Adrenal gland (tissue), 12 donors: ENCODE results near the gene PIAS1. TPM values are rescaled to one million over a fixed set of nuclear protein-coding genes. Genes with fewer than 3 reads are reported as not detected.
"Not testable (repeated sequence)": the region's sequence is repeated elsewhere in the genome, so short reads cannot be mapped to it uniquely, and the experiment has no call there.

Source experiments
- DNase-seq, 7 donors: peaks; one replicate each; pipeline ENCODE4 v3.0.0-alpha.2; 2019 to 2020
- H3K27ac ChIP-seq, 5 donors: fragments of 200-600 bp; sonication (generic) in 4 of 5; 1 replicate in 3 of 5; 2 replicates in 2 of 5; pipeline versions ENCODE4 v1.5.1 to v1.8.0; 2016 to 2020; ENCODE audit warnings: mild to moderate bottlenecking in 1 of 5
- H3K27me3 ChIP-seq: fragments of 200-600 bp; 2 replicates; pipeline ENCODE4 v1.8.0; 2021
- H3K36me3 ChIP-seq, 2 donors: fragments of 200-600 bp; replicated peaks in 1 of 2; 1 replicate in 1 of 2; 2 replicates in 1 of 2; pipeline versions ENCODE4 v1.5.1 to v1.8.0; 2018 to 2022
- H3K4me1 ChIP-seq, 2 donors: fragments of 200-600 bp; replicated peaks in 1 of 2; 1 replicate in 1 of 2; 2 replicates in 1 of 2; pipeline versions ENCODE4 v1.5.1 to v1.8.0; 2018 to 2021
- H3K4me3 ChIP-seq, 4 donors: fragments of 200-600 bp; sonication (generic) in 3 of 4; one replicate each; pipeline ENCODE4 v1.5.1; 2016 to 2018
- H3K9me3 ChIP-seq, 3 donors: fragments of 200-600 bp; sonication (generic) in 1 of 3; replicated peaks in 1 of 3; 1 replicate in 2 of 3; 2 replicates in 1 of 3; pipeline versions ENCODE4 v1.5.1 to v1.8.0; 2016 to 2021
- CTCF ChIP-seq, 6 experiments: fragments of 450-650 bp in 4 of 6; fragments of 200-600 bp in 2 of 6; sonication (generic) in 1 of 6; IDR thresholded peaks; 1 replicate in 5 of 6; 2 replicates in 1 of 6; pipeline versions ENCODE4 v1.5.1 to v1.8.0; 2016 to 2021; ENCODE audit warnings: antibody characterized with exemption in 6 of 6, mild to moderate bottlenecking in 2 of 6, moderate library complexity in 1 of 6
- POLR2A ChIP-seq, 2 donors: fragments of 450-650 bp; IDR thresholded peaks; one replicate each; pipeline ENCODE4 v1.6.1; 2017; ENCODE audit warnings: antibody characterized with exemption in 2 of 2, mild to moderate bottlenecking in 2 of 2, moderate library complexity in 1 of 2
- WGBS, 4 donors: extraction: QIAGEN DNeasy Blood & Tissue Kit in 2 of 4; methylation state at CpG; one replicate each; pipeline versions ENCODE4 v1.1.5 to v1.1.7; 2013 to 2017; 5-methylcytosine and 5-hydroxymethylcytosine counted together
- intact Hi-C, 2 donors: fragments of 100-400 bp; cut with DNase I; formaldehyde crosslinking; loops; one replicate each; pipeline versions ENCODE4 v1.14.1 to v1.15.0; 2022 to 2023
- polyA plus RNA-seq, 3 donors: library from polyadenylated mRNA; stranded (reverse); fragments of 200-250 nt in 2 of 3; fragments of 350-450 nt in 1 of 3; fragmentation: Illumina TruSeq in 1 of 3; extraction: RNeasy Lipid Tissue Mini Kit (QIAGEN cat#74804) in 1 of 3; gene quantifications; one replicate each; pipeline ENCODE4 v1.2.3, GENCODE V29; 2013 to 2014
- total RNA-seq, 9 donors: library from RNA; depleted of rRNA in 4 of 9; stranded (reverse); fragments of >200 nt in 4 of 9; fragments of 120-200 nt in 1 of 9; fragmentation: NEBNext Ultra II Directional in 1 of 9; extraction: Animal tissue kit (Norgen Biotek cat#: 25700) in 1 of 9; gene quantifications; one replicate each; pipeline versions ENCODE4 v1.1.0 to v1.2.4, GENCODE V29; 2013 to 2023
- donor health status: healthy with polysubstance abuse.
- donor health status: Bipolar disorder and iron deficiency.
- donor health status: DM: yes; HTN: yes; CAD: no.
- donor health status: DM: no; HTN: no; CAD: no.
- donor health status: DM: no; HTN: no; CAD: no.
- donor health status: DM: yes; HTN: yes; CAD: no.

PIAS1 gene
- total and polyA plus RNA-seq, 12 donors = 12.7 to 60.0 (median 38.8) TPM

DNA sequence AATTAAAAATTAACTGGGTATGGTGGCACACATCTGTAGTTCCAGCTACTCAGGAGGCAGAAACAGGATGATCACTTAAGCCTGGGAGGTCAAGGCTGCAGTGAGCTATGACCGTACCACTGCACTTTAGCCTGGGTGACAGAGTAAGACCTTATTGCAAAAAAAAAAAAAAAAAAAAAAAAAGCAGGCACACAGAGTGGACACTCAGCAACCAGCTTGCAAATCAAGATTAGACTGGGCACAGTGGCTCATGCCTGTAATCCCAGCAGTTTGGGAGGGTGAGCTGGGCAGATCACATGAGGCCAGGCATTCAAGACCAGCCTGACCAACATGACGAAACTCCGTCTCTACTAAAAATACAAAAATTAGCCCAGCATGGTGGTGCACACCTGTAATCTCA is 170.0 kb downstream of the PIAS1 start:
- H3K4me3 ChIP-seq = no peak overlapping the region
- intact Hi-C loops = no loop called here
- peak in 6 of 7 donors; percentile 34 to 72 (median 59) for DNase-seq
- TF ChIP-seq POLR2A (IDR thresholded peaks at IDR 0.05) (no peak), CTCF (IDR thresholded peaks at IDR 0.05) (no peak)
- H3K36me3 ChIP-seq = no peaks in the 10 kb centered on the region
- no peaks in the 10 kb centered on the region for H3K27me3 ChIP-seq
- H3K4me1 ChIP-seq = peaks cover 8 to 23% of the 10 kb centered on the region in 2 donors
- no peak overlapping the region for H3K27ac ChIP-seq
- no peaks in the 10 kb centered on the region for H3K9me3 ChIP-seq
- 34 to 64% (median 46%) methylated on average over 3 of the region's 3 CpGs for WGBS, 4 donors

DNA sequence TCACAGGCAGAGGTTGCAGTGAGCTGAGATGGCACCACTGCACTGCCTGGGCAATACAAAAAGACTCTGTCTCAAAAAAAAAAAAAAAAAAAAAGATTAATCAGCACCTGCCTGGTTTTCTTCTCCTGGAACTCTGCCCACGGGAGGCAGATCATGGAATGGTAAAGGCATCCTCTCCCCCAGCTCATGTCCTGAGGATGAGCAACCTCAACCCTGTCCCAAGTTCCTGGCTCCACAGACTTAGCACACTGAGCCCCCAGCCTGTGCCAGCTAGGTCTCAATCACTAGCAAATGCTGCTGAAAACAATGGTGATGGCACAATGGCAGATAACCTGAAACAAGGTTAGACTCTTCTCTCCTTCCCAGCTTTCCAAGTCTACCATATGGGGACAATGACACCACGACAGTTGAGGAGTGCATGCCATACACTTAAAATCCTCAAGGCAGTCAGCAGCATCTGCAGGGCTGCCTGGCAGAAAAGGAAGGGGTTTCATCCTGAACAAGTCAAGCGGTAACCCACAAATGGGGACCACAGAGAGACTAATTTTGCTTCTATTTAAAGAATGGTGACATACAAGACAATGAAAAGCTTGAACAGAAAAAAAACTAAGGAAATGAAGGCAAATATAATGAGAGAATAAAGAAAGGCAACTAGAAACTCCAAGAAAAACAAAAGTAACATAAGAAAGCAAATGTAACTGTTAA is 170.6 kb downstream of the PIAS1 start:
- intact Hi-C loops = no loop called here
- no peak overlapping the region for H3K27ac ChIP-seq
- H3K27me3 ChIP-seq = no peaks in the 10 kb centered on the region
- no peaks in the 10 kb centered on the region for H3K9me3 ChIP-seq
- WGBS, 4 donors = 74 to 85% (median 83%) methylated on average over 3 of the region's 3 CpGs
- TF ChIP-seq CTCF (IDR thresholded peaks at IDR 0.05) (no peak), POLR2A (IDR thresholded peaks at IDR 0.05) (no peak)
- no peaks in the 10 kb centered on the region for H3K36me3 ChIP-seq
- DNase-seq = peak in 1 of 7 donors; percentile 51
- no peak overlapping the region for H3K4me3 ChIP-seq
- peaks cover 8 to 23% of the 10 kb centered on the region in 2 donors for H3K4me1 ChIP-seq

GRCh38 chr15:68225442-68225841 is 171.3 kb downstream of the PIAS1 start:
- WGBS, 4 donors = 94 to 96% (median 95%) methylated on average over 4 of the region's 4 CpGs
- H3K4me3 ChIP-seq, H3K36me3 ChIP-seq, H3K27ac ChIP-seq, intact Hi-C loops, H3K27me3 ChIP-seq, H3K9me3 ChIP-seq, DNase-seq: not testable (repeated sequence)
- peaks cover 8 to 27% of the 10 kb centered on the region in 2 donors for H3K4me1 ChIP-seq

DNA sequence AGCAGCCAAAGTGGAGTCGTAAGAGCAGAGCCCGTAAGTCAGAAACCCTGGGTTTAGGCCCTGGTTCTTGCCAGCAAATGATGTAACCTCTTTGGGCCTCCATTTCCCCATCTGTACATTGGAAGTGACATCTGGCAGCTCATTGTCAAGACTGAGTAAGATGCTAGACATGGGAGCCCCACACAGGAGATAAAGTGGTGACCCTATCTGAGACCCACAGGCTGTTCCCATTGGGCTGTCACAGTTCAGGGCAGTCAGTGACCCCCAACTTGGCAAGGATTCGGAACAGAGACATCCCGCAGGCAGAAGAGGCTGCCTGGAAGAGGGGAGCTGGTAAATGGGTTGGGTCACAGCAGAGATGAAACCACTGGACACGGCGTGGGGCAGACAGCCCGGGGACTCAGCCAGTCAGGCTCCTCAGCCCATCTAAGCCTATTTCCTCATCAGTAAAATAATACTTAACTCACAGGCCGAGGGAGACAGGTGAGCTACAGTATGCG is 173.6 kb downstream of the PIAS1 start:
- H3K4me3 ChIP-seq = no peak overlapping the region
- no peaks in the 10 kb centered on the region for H3K9me3 ChIP-seq
- H3K27ac ChIP-seq = no peak overlapping the region
- DNase-seq = peak in 1 of 7 donors; percentile 51
- no peaks in the 10 kb centered on the region for H3K36me3 ChIP-seq
- TF ChIP-seq CTCF (IDR thresholded peaks at IDR 0.05) = no peak
- no peak for TF ChIP-seq POLR2A (IDR thresholded peaks at IDR 0.05)
- peaks cover 8 to 27% of the 10 kb centered on the region in 2 donors for H3K4me1 ChIP-seq
- no peaks in the 10 kb centered on the region for H3K27me3 ChIP-seq
- 83 to 89% (median 87%) methylated on average over 5 to 9 of the region's 9 CpGs for WGBS, 4 donors
- intact Hi-C loops = no loop called here
